Measurements from ENCODE around the gene CALM3. TPM values are rescaled to one million over a fixed set of nuclear protein-coding genes. Genes with fewer than 3 reads are reported as not detected.

The CALM3 gene
- total and polyA plus RNA-seq, 8 donors: 178 to 478 (median 351) TPM

DNA sequence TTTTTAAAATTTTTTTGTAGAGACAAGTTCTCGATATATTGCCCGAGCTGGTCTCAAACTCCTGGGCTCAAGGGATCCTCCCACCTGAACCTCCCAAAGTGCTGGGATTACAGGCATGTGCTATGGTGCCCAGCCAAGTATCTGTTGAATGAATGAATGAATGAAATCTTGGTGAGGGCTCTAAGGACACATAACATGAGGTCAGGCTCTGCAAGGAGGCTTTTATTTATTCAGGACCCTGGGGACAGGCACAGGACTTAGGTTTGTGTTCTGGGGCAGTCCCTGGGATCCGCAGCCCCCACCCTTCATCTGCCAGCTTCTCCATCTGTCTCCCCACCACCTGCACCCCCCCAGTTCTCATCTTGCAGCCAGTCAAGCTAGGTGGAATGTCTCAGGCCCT, 19.1 kb downstream of the CALM3 start:
- intact Hi-C loops (cut with DNase I): loop anchor here in 1 of 2 donors (5.0 kb wide), 1 partner anchor 37 kb away; no protein-coding TSS in a partner anchor
- H3K27ac ChIP-seq: no peak overlapping the region
- TF ChIP-seq, protein P1, sequence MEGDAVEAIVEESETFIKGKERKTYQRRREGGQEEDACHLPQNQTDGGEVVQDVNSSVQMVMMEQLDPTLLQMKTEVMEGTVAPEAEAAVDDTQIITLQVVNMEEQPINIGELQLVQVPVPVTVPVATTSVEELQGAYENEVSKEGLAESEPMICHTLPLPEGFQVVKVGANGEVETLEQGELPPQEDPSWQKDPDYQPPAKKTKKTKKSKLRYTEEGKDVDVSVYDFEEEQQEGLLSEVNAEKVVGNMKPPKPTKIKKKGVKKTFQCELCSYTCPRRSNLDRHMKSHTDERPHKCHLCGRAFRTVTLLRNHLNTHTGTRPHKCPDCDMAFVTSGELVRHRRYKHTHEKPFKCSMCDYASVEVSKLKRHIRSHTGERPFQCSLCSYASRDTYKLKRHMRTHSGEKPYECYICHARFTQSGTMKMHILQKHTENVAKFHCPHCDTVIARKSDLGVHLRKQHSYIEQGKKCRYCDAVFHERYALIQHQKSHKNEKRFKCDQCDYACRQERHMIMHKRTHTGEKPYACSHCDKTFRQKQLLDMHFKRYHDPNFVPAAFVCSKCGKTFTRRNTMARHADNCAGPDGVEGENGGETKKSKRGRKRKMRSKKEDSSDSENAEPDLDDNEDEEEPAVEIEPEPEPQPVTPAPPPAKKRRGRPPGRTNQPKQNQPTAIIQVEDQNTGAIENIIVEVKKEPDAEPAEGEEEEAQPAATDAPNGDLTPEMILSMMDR (IDR thresholded peaks at IDR 0.05): no peak

DNA sequence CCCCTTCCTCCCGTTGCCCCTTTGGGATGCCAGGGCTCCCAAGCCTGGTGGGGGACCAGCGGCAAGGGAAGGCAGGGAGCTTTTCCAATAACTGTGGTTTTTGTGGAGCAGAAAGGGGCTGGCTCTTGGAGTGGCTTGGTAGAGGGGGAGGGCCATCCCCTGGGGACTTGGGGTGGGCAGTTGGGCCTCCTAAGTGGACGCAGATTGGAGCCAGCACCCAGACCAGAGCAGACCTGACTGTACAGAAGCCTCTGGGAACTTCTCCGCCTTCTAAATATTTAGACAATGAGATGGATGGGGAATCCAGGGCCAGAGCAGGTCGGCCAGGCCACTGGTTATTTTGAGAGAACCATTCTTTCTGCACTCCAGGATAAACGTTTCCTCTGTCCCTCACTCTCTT, 19.6 kb downstream of the CALM3 start:
- peak overlapping the region in 1 of 2 donors; percentile 69 for H3K27ac ChIP-seq
- TF ChIP-seq, protein P1 (IDR thresholded peaks at IDR 0.05): no peak
- H3K9me3 ChIP-seq: no peaks in the 10 kb centered on the region
- H3K4me3 ChIP-seq: peak overlapping the region in 1 of 2 donors; percentile 37
- ATAC-seq (no peak), DNase-seq (peak in 1 of 4 donors; percentile 25)
- intact Hi-C loops (cut with DNase I): loop anchor here in 1 of 2 donors (5.0 kb wide), 1 partner anchor 37 kb away; no protein-coding TSS in a partner anchor
- H3K27me3 ChIP-seq: no peaks in the 10 kb centered on the region
- H3K36me3 ChIP-seq: no peaks in the 10 kb centered on the region
- H3K4me1 ChIP-seq: peaks cover 15 to 72% of the 10 kb centered on the region in 2 donors

More for the DNA sequence above, 19.1 kb downstream of the CALM3 start:
- H3K4me1 ChIP-seq: peaks cover 12 to 67% of the 10 kb centered on the region in 2 donors
- no peaks in the 10 kb centered on the region for H3K27me3 ChIP-seq
- no peak overlapping the region for H3K4me3 ChIP-seq
- no peaks in the 10 kb centered on the region for H3K9me3 ChIP-seq
- no peaks in the 10 kb centered on the region for H3K36me3 ChIP-seq
- DNase-seq: no peak
- ATAC-seq: no peak

DNA sequence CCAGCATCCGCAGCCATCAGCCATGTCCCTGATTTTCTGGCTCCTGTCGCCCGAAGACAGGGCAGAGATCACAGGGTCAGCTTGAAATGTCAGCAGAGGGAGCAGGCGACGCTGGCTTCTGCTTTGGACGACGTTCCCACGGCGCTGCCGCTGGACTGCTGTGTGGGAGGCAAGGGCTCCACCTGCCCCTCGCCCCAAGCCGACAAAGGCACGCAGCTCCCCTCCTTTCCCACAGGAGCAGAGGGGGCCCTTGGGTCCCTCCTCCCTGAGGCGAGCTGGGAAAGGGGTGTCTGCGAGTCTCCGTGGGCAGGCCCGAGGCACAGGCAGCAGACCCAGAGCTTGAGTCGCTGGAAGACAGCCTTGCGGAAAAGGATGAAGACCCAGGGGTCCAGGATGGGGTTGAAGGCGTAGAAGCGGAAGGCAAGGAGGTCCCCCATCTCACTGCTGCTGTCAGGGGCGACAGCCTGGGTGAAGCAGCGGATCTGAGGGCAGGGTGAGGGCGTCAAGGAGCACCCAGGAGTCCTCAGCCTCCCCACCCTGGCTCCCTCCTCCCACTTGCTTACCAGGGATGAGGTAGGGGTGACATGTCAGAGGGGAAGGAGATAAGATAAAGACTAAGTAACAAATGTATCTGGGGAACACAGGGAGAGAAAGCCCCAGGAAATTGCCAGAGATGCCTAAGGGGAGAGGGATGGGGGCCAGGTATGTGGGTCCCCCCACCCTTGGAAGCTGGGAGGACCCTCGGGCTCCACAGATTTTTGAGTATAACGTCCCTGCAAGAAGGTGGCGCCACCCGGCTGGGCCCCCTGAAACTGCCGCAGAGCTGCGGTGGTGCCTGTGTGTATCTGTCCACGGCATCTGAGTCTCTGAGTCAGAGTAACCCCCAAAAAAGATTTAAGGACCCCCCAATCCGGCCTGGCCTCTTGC, 20.3 kb downstream of the CALM3 start:
- Histone ChIP-seq H3K4me3 (peak overlapping the region in 1 of 2 donors; percentile 37), H3K9me3 (no peaks in the 10 kb centered on the region), H3K27me3 (no peaks in the 10 kb centered on the region), H3K27ac (peak overlapping the region; percentile 7 to 69), H3K4me1 (peaks cover 22 to 76% of the 10 kb centered on the region in 2 donors), H3K36me3 (no peaks in the 10 kb centered on the region)
- DNase-seq (peak in 1 of 4 donors; percentile 76), ATAC-seq (no peak)
- TF ChIP-seq, protein P1 (IDR thresholded peaks at IDR 0.05): no peak
- intact Hi-C loops (cut with DNase I): loop anchor here in 1 of 2 donors (5.0 kb wide), 1 partner anchor 36 kb away; no protein-coding TSS in a partner anchor

DNA sequence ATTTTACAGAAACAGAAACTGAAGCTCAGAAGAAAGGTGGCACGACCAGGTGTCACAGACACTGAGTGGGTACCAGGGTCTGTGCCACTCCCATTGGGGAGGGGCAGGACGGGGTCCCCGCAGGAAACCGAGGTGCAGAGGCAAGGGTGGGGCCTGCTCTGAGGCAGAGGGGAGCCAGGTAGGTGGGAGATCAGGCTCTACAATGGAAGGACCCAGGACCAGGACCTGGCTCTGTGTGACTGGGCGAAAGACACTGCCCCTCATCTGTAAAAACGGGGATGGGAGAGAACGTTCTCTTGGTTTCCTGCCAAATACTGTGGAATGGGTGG, 21.0 kb downstream of the CALM3 start:
- Histone ChIP-seq H3K4me3 (peak overlapping the region in 1 of 2 donors; percentile 37), H3K36me3 (no peaks in the 10 kb centered on the region), H3K27ac (peak overlapping the region in 1 of 2 donors; percentile 7), H3K9me3 (no peaks in the 10 kb centered on the region), H3K4me1 (peaks cover 19 to 76% of the 10 kb centered on the region in 2 donors), H3K27me3 (no peaks in the 10 kb centered on the region)
- TF ChIP-seq, protein P1 (IDR thresholded peaks at IDR 0.05): no peak
- DNase-seq (peak in 1 of 4 donors; percentile 55), ATAC-seq (no peak)
- intact Hi-C loops (cut with DNase I): loop anchor here in 1 of 2 donors (5.0 kb wide), 1 partner anchor 35 kb away; no protein-coding TSS in a partner anchor

DNA sequence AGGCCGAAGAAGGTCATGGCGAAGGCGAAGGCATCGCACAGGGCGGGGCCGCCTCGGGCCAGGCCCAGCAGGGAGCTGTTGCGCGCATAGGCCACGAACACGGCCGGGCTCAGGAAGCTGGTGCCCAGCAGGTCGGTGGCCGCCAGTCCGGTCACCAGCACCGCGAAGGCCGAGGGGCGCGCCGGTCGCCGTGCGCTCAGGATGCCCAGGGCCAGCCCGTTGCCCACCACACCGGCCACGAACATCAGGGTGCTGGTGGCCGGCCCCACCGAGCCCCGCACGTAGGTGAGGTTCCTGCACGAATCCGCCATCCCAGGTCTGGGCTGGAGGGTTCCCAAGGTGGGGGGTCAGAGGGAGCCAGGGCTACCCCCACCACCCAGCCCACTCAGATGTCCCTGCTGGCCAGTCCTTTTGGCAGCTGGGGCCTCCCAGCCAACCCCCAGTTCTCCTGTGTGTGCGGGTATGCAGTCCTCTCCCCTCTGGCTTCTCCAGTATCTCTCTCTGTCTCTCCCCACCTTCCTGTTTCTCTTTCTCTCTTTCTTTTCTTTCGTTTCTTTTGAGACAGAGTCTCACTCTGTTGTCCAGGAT, 22.9 kb downstream of the CALM3 start:
- no peaks in the 10 kb centered on the region for H3K27me3 ChIP-seq
- H3K4me1 ChIP-seq: peaks cover 14 to 65% of the 10 kb centered on the region in 2 donors
- H3K9me3 ChIP-seq: no peaks in the 10 kb centered on the region
- intact Hi-C loops (cut with DNase I): loop anchor here in 1 of 2 donors (5.0 kb wide), 1 partner anchor 33 kb away; no protein-coding TSS in a partner anchor
- peak in 1 of 4 donors; percentile 63 for DNase-seq
- peak overlapping the region; percentile 13 to 37 for H3K4me3 ChIP-seq
- peak overlapping the region; percentile 64 to 69 for H3K27ac ChIP-seq
- no peak for ATAC-seq
- H3K36me3 ChIP-seq: no peaks in the 10 kb centered on the region
- TF ChIP-seq, protein P1 (IDR thresholded peaks at IDR 0.05): no peak

Measured in left lung (tissue), 10 donors.